Activated CD4-positive, alpha-beta T cell treated with anti-CD3 and anti-CD28 coated beads for 36 hours (primary cell): ENCODE data around the gene DNMT3A. TPM values are rescaled to one million over a fixed set of nuclear protein-coding genes. Genes with fewer than 3 reads are reported as not detected.

Source experiments
- ATAC-seq: fragments of 200-7000 bp; cut with Tn5 transposase; one replicate; pipeline ENCODE4 v1.10.0; 2021; ENCODE audit warnings: mild to moderate bottlenecking, moderate library complexity
- CTCF ChIA-PET: fragments of 350-600 bp; sonication (Branson Sonifier 250); formaldehyde crosslinking; loops from one replicate; lab custom pipeline; 2021; ENCODE audit warnings: antibody characterized with exemption; lab: Charles Lee
- POLR2A ChIA-PET: fragments of 350-600 bp; sonication (Branson Sonifier 250); formaldehyde crosslinking; loops from one replicate; lab custom pipeline; 2021; ENCODE audit warnings: antibody characterized with exemption, inconsistent platforms; lab: Charles Lee
- DNase-seq: peaks from one replicate; pipeline ENCODE4 v3.0.0-alpha.2; 2020
- H3K27ac Mint-ChIP-seq: one replicate; pipeline ENCODE4 v1.8.0; 2021; ENCODE audit warnings: mixed read lengths
- H3K27me3 Mint-ChIP-seq: one replicate; pipeline ENCODE4 v1.8.0; 2021; ENCODE audit warnings: mixed read lengths
- H3K36me3 Mint-ChIP-seq: one replicate; pipeline ENCODE4 v1.8.0; 2021; ENCODE audit warnings: low read depth, mixed read lengths
- H3K4me1 Mint-ChIP-seq: one replicate; pipeline ENCODE4 v1.8.0; 2021; ENCODE audit warnings: mixed read lengths
- H3K4me3 Mint-ChIP-seq: one replicate; pipeline ENCODE4 v1.8.0; 2021; ENCODE audit warnings: mild to moderate bottlenecking, moderate library complexity, mixed read lengths
- H3K9me3 Mint-ChIP-seq: one replicate; pipeline ENCODE4 v1.8.0; 2021; ENCODE audit warnings: low read depth, mixed read lengths
- intact Hi-C, 2 experiments: fragments of 100-400 bp; cut with DNase I in 1 of 2; cut with micrococcal nuclease in 1 of 2; formaldehyde crosslinking; loops; one replicate each; pipeline versions ENCODE4 v1.14.2 to v1.15.1; 2022 to 2024; cut with DNase I, micrococcal nuclease
- total RNA-seq, 2 experiments: library from RNA; stranded (reverse); gene quantifications; one replicate each; pipeline ENCODE4 v1.2.3, GENCODE V29; 2021

DNMT3A gene
- total RNA-seq, 2 experiments from 2014 or later, result 62.3 to 76.2 TPM

DNA sequence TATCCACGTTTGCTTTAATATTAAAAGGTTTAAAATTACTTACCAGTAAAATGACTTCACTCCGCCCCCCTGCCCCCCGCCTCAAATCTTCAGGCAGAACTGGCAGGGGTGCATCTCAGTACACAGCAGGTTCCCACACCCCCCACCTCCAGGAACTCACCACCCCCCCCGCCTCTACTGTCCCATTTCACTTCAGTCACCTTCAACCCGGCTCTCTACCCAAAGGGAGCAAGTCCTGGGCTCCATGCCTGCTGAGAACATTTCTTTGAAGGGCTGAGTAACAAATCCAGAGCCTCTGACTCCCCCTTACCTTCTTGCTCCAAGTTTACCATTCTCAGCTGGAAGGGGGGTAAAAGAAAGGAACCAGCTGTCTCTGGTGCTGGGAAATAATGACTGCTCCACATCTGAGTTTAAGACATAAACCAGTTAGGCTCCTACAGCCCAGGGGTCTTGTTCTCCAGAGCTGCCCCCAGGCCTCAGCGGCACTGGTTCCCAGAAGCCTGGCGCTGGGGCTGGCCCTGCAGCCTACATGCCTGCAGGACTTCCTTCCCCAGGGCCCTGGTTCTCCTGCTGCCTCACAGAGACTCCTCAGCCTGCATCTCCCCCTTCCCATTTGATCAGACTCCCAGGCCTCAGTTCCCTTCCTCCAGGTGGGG, 42.8 kb downstream of the DNMT3A start:
- intact Hi-C loops, result no loop called here
- H3K4me1 Mint-ChIP-seq, result peaks cover 73% of the 10 kb centered on the region
- ATAC-seq (no peak), DNase-seq (no peak)
- H3K27me3 Mint-ChIP-seq, result no peaks in the 10 kb centered on the region
- H3K9me3 Mint-ChIP-seq, result no peaks in the 10 kb centered on the region
- no peak overlapping the region for H3K4me3 Mint-ChIP-seq
- POLR2A ChIA-PET, result no interaction called here
- CTCF ChIA-PET, result no interaction called here
- H3K36me3 Mint-ChIP-seq, result peaks cover 64% of the 10 kb centered on the region
- no peak overlapping the region for H3K27ac Mint-ChIP-seq

GRCh38 chr2:25297738-25298137, 44.0 kb downstream of the DNMT3A start:
- intact Hi-C loops, result no loop called here
- DNase-seq, result peak; percentile 29
- ATAC-seq, result no peak
- Mint-ChIP-seq H3K4me3 (no peak overlapping the region), H3K27ac (no peak overlapping the region), H3K36me3 (peaks cover 62% of the 10 kb centered on the region), H3K4me1 (peaks cover 69% of the 10 kb centered on the region), H3K9me3 (no peaks in the 10 kb centered on the region), H3K27me3 (no peaks in the 10 kb centered on the region)
- CTCF ChIA-PET, result no interaction called here
- POLR2A ChIA-PET, result no interaction called here

DNA sequence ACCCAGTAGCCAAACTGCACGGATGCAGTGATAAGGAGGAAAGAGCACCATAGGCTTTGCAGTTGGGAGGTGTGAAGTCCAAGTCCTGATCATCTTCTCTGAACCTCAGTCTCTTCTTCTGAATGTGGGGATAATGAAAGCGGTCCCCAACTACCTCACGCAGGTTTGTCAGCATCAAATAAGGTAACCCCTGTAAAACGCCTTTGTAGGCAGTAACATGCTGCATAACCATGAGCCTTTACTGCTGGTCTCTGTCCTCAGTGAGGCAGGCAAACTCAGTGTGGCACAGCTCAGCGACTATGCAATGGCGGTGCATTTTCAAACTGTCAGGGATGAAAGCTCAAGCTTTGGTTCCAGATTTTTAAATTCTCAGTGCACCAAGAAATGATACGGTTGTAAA, 46.1 kb downstream of the DNMT3A start:
- Mint-ChIP-seq H3K9me3 (no peaks in the 10 kb centered on the region), H3K4me3 (peak overlapping the region; percentile 54), H3K36me3 (peaks cover 51% of the 10 kb centered on the region), H3K27me3 (no peaks in the 10 kb centered on the region), H3K4me1 (peaks cover 59% of the 10 kb centered on the region), H3K27ac (peak overlapping the region; percentile 92)
- intact Hi-C loops, result loop anchor here (1.0 to 2.0 kb wide), 3 partner anchors 9 to 45 kb away; partner anchors contain the start of gene DNMT3A (in 1 of the 2)
- ChIA-PET POLR2A (interaction anchor here (0.5 to 1.3 kb wide), 2 partner anchors 16 to 19 kb away, joined by 3 read pairs; no protein-coding TSS in a partner anchor), CTCF (interaction anchor here (0.7 to 2.5 kb wide), 6 partner anchors 9 to 45 kb away, joined by 3 to 12 read pairs (median 4); no protein-coding TSS in a partner anchor)
- ATAC-seq, result peak; percentile 9
- no peak for DNase-seq

DNA sequence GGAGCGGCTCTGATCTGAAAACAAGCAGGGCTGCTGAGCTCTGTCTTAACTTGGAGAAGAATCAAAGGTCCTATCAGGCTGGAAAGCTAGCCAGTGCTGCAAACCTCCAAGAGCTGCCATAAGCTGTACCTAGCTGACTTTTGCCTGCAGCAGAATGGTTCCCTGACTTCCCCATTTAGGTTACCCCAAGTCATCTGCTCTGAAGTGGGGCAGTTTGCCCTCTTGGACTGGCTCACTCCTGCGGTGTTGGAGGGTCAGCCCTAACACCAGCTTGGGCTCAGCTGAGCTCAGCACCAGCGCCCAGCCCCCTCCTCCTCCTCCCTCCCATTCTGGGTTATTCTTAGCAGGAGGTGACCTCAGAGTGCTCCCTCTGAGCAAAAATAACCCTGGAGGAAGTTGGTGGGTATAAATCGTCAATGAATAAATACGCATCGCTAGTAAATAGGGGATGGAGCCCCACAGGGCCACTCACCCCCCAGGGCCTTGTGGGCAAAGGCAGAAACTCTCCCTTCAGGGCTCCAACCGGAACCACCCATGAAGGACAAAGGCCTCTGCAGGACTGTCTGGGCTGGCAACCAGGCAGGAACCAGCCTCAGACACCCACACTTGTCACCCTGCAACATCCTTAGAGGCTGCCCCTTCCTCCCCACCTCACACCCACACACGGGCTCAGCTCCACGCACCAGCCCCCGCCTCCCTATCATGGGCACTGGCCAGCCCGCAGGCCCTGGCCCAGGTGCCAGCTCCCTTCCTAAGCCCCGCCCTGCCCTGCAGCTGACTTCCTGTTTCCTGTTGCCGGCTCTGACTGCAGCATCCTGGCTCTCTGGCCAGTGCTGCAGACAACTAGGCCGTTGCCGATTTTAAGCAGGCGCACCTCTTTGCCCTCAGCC, 46.9 kb downstream of the DNMT3A start:
- H3K36me3 Mint-ChIP-seq, result peaks cover 46% of the 10 kb centered on the region
- DNase-seq (peak; percentile 87), ATAC-seq (peak; percentile 96)
- peak overlapping the region; percentile 92 for H3K27ac Mint-ChIP-seq
- H3K4me1 Mint-ChIP-seq, result peaks cover 59% of the 10 kb centered on the region
- ChIA-PET CTCF (interaction anchor here (0.6 to 2.5 kb wide), 11 partner anchors 8 to 546 kb away, joined by 3 to 12 read pairs (median 4); no protein-coding TSS in a partner anchor), POLR2A (interaction anchor here (0.5 to 1.3 kb wide), 3 partner anchors 16 to 1068 kb away, joined by 3 read pairs; no protein-coding TSS in a partner anchor)
- H3K27me3 Mint-ChIP-seq, result no peaks in the 10 kb centered on the region
- no peaks in the 10 kb centered on the region for H3K9me3 Mint-ChIP-seq
- peak overlapping the region; percentile 54 for H3K4me3 Mint-ChIP-seq
- intact Hi-C loops, result loop anchor here (1.0 to 2.0 kb wide), 3 partner anchors 9 to 46 kb away; partner anchors contain the start of gene DNMT3A (in 1 of the 2)

- H3K4me1 Mint-ChIP-seq, result peaks cover 59% of the 10 kb centered on the region
- POLR2A ChIA-PET, result interaction anchor here (0.6 kb wide), 1 partner anchor 1069 kb away, joined by 3 read pairs; no protein-coding TSS in a partner anchor
- ATAC-seq, result peak; percentile 11
Measured at GRCh38 chr2:25293958-25294562, 47.7 kb downstream of the DNMT3A start.

DNA sequence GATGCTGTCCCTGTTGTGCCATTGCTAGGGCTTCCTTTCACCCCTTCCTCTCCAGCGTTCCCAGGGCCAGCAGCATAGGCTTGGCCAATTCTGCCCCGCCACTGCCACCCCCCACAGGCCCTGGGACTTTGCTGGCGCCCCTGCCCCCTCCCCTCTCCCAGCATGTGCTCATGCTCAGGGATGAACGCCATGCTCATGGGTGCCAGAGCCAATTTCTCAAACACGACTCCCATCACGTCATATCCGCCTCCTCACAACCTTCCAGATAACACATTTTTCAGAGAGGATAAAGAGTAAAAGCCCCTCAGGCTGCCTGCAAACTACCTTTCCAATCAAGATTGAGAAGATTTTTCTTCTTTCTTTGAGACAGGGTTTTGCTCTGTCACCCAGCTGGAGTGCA, 48.6 kb downstream of the DNMT3A start:
- POLR2A ChIA-PET, result interaction anchor here (0.6 kb wide), 1 partner anchor 54 kb away, joined by 3 read pairs; no protein-coding TSS in a partner anchor
- Mint-ChIP-seq H3K36me3 (peaks cover 34% of the 10 kb centered on the region), H3K4me1 (peaks cover 59% of the 10 kb centered on the region), H3K4me3 (no peak overlapping the region), H3K27ac (peak overlapping the region; percentile 47), H3K27me3 (no peaks in the 10 kb centered on the region), H3K9me3 (no peaks in the 10 kb centered on the region)
- CTCF ChIA-PET, result interaction anchor here (2.3 to 2.5 kb wide), 2 partner anchors 16 to 70 kb away, joined by 9 to 12 read pairs; no protein-coding TSS in a partner anchor
- DNase-seq (no peak), ATAC-seq (no peak)
- intact Hi-C loops, result no loop called here

More at GRCh38 chr2:25293958-25294562, 47.7 kb downstream of the DNMT3A start:
- Mint-ChIP-seq H3K27ac (peak overlapping the region; percentile 92), H3K27me3 (no peaks in the 10 kb centered on the region), H3K36me3 (peaks cover 38% of the 10 kb centered on the region), H3K4me3 (peak overlapping the region; percentile 54), H3K9me3 (no peaks in the 10 kb centered on the region)
- CTCF ChIA-PET, result interaction anchor here (0.6 to 2.5 kb wide), 7 partner anchors 15 to 547 kb away, joined by 3 to 12 read pairs (median 4); no protein-coding TSS in a partner anchor
- intact Hi-C loops, result loop anchor here (2.0 kb wide), 2 partner anchors 17 to 47 kb away; partner anchors contain the start of gene DNMT3A (in 1 of the 2)
- peak; percentile 47 for DNase-seq

DNA sequence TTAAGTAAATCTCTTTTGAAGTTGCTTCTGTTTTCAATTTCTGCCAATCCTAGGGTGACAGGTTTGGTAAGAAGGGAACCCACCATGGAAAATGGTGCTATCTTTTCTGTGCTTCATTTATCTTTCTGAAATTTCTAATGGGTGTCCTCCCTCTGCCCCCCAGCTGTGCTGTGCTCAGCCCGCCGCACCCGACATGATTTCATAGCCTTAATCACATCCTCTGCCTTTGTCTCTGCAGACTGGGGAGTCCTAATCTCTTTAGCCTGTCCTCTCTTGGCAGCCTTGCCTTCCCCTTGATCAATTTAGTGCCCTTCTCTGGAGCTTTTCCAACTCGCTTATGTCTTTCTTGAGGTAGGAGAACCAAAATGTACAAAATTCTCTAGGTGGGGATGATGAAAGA, 49.3 kb downstream of the DNMT3A start:
- ATAC-seq (no peak), DNase-seq (no peak)
- POLR2A ChIA-PET, result no interaction called here
- peaks cover 55% of the 10 kb centered on the region for H3K4me1 Mint-ChIP-seq
- no peaks in the 10 kb centered on the region for H3K27me3 Mint-ChIP-seq
- H3K36me3 Mint-ChIP-seq, result peaks cover 33% of the 10 kb centered on the region
- H3K4me3 Mint-ChIP-seq, result no peak overlapping the region
- intact Hi-C loops, result no loop called here
- CTCF ChIA-PET, result interaction anchor here (0.7 kb wide), 1 partner anchor 46 kb away, joined by 4 read pairs; no protein-coding TSS in a partner anchor
- no peaks in the 10 kb centered on the region for H3K9me3 Mint-ChIP-seq
- H3K27ac Mint-ChIP-seq, result peak overlapping the region; percentile 42

- ChIA-PET POLR2A (no interaction called here), CTCF (interaction anchor here (0.6 kb wide), 1 partner anchor 373 kb away, joined by 3 read pairs; no protein-coding TSS in a partner anchor)
- intact Hi-C loops, result no loop called here
- Mint-ChIP-seq H3K4me3 (no peak overlapping the region), H3K27ac (no peak overlapping the region), H3K36me3 (peaks cover 38% of the 10 kb centered on the region), H3K27me3 (no peaks in the 10 kb centered on the region), H3K9me3 (no peaks in the 10 kb centered on the region), H3K4me1 (peaks cover 59% of the 10 kb centered on the region)
- DNase-seq (no peak), ATAC-seq (no peak)
Measured at GRCh38 chr2:25290811-25291495, 50.8 kb downstream of the DNMT3A start.

GRCh38 chr2:25286723-25287483, 54.8 kb downstream of the DNMT3A start:
- ChIA-PET CTCF (interaction anchor here (0.6 to 1.8 kb wide), 7 partner anchors 8 to 370 kb away, joined by 3 to 7 read pairs (median 4); no protein-coding TSS in a partner anchor), POLR2A (interaction anchor here (1.2 kb wide), 1 partner anchor 35 kb away, joined by 4 read pairs; no protein-coding TSS in a partner anchor)
- Mint-ChIP-seq H3K9me3 (no peaks in the 10 kb centered on the region), H3K36me3 (peaks cover 35% of the 10 kb centered on the region), H3K4me3 (peak overlapping the region; percentile 34), H3K27me3 (no peaks in the 10 kb centered on the region), H3K27ac (peak overlapping the region; percentile 95), H3K4me1 (peaks cover 42% of the 10 kb centered on the region)
- intact Hi-C loops, result loop anchor here in 1 of 2 experiments (1.0 kb wide), 2 partner anchors 8 to 11 kb away; no protein-coding TSS in a partner anchor
- DNase-seq, result no peak
- no peak for ATAC-seq
